ENCODE results near the gene TAMALIN. TPM values are rescaled to one million over a fixed set of nuclear protein-coding genes. Genes with fewer than 3 reads are reported as not detected.

Gene TAMALIN
- total and polyA plus RNA-seq, 10 donors = 25.5 to 141 (median 45.2) TPM

DNA sequence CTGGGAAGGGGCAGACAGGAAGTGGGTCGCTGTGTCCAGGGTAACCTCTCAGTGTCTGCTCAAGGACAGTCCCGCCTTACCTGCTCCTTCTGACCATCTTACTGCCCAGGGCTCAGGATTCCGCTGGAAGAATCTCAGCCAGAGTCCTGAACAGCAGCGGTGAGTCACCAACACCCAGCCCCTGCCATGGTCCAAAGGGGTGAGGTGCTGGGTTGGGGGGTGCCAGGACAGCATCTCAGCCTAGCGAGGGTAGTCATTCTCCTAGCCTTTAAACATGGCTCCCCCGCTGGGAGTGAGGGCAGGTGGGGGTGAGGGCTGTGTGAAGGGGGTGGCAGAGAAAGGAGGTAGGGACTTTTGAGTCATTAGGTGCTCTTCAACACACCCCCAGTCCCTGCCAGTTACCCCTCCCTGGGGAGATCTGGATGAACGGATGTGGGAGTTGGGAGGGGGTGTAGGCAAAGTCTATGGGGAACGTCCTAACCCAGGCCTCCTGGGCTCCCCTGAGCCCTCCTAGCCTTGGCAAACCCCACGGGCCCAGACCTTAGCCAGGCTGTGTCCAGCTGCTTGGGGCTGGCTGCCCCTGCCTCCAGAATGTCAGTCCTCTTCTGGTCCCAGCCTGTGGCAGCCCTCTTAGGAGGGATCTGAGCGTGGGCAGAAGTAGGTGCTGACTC is 2.5 kb downstream of the TAMALIN start:
- TF ChIP-seq, protein P1, sequence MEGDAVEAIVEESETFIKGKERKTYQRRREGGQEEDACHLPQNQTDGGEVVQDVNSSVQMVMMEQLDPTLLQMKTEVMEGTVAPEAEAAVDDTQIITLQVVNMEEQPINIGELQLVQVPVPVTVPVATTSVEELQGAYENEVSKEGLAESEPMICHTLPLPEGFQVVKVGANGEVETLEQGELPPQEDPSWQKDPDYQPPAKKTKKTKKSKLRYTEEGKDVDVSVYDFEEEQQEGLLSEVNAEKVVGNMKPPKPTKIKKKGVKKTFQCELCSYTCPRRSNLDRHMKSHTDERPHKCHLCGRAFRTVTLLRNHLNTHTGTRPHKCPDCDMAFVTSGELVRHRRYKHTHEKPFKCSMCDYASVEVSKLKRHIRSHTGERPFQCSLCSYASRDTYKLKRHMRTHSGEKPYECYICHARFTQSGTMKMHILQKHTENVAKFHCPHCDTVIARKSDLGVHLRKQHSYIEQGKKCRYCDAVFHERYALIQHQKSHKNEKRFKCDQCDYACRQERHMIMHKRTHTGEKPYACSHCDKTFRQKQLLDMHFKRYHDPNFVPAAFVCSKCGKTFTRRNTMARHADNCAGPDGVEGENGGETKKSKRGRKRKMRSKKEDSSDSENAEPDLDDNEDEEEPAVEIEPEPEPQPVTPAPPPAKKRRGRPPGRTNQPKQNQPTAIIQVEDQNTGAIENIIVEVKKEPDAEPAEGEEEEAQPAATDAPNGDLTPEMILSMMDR (IDR thresholded peaks at IDR 0.05 in 8 of 11, conservative IDR thresholded peaks at IDR 0.05 in 3 of 11) = no peak
- TF ChIP-seq POLR2AphosphoS5 (IDR thresholded peaks at IDR 0.05) (no peak), POLR2A (IDR thresholded peaks at IDR 0.05) (no peak)
- H3K4me3 ChIP-seq = peak overlapping the region; percentile 4 to 93 (median 68)
- intact Hi-C loops (cut with DNase I; ENCODE audit: low total_unique reads) = no loop called here
- peaks cover 0 to 47% (median 26%) of the 10 kb centered on the region in 6 donors for H3K36me3 ChIP-seq
- H3K27me3 ChIP-seq (replicated peaks in 1 of 7) = peaks cover 0 to 28% (median 5%) of the 10 kb centered on the region in 7 donors
- H3K9me3 ChIP-seq = no peaks in the 10 kb centered on the region
- WGBS, 5 donors = 47 to 73% (median 63%) methylated on average over 10 of the region's 10 CpGs
- H3K4me1 ChIP-seq = peaks cover 22 to 85% (median 62%) of the 10 kb centered on the region in 6 donors
- DNase-seq = no peak
- H3K27ac ChIP-seq = peak overlapping the region; percentile 48 to 97 (median 91)

DNA sequence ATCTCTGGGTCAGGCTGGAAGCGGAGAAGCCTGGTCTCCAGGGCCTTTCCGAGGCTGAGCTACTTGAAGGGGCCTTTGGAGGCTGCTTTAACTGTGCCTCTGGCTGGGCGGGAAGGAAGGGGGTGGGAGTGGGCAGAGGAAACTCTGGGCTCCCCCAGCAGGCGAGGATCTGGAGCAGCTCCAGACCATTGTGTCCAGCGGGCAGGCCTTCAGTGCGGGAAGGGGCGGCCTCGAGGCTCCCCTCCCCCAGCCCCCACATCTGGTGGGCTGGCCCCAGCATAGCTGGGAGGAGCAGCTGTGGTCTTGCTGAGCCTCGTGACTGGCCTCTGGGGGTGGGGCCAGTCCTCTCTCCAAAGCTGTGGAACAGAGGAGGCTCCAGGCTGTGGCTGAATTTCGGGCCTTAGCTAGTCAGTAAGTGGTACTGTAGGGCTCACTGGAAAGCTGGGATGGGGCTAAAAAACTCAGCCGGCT is 3.4 kb downstream of the TAMALIN start:
- 26 to 48% (median 39%) methylated on average over 9 to 11 of the region's 11 CpGs for WGBS, 5 donors
- H3K4me3 ChIP-seq = peak overlapping the region in 5 of 8 donors; percentile 21 to 93 (median 72)
- H3K27me3 ChIP-seq (replicated peaks in 1 of 7) = peaks cover 0 to 28% (median 5%) of the 10 kb centered on the region in 7 donors
- peaks cover 22 to 76% (median 58%) of the 10 kb centered on the region in 6 donors for H3K4me1 ChIP-seq
- peaks cover 0 to 55% (median 30%) of the 10 kb centered on the region in 6 donors for H3K36me3 ChIP-seq
- H3K27ac ChIP-seq = peak overlapping the region; percentile 48 to 97 (median 91)
- DNase-seq = peak; percentile 88
- intact Hi-C loops (cut with DNase I; ENCODE audit: low total_unique reads) = no loop called here
- H3K9me3 ChIP-seq = no peaks in the 10 kb centered on the region
- TF ChIP-seq, protein P1 (IDR thresholded peaks at IDR 0.05 in 8 of 11, conservative IDR thresholded peaks at IDR 0.05 in 3 of 11) = no peak
- peak; percentile 74 to 89 (median 87) for TF ChIP-seq POLR2AphosphoS5 (IDR thresholded peaks at IDR 0.05)
- no peak for TF ChIP-seq POLR2A (IDR thresholded peaks at IDR 0.05)

DNA sequence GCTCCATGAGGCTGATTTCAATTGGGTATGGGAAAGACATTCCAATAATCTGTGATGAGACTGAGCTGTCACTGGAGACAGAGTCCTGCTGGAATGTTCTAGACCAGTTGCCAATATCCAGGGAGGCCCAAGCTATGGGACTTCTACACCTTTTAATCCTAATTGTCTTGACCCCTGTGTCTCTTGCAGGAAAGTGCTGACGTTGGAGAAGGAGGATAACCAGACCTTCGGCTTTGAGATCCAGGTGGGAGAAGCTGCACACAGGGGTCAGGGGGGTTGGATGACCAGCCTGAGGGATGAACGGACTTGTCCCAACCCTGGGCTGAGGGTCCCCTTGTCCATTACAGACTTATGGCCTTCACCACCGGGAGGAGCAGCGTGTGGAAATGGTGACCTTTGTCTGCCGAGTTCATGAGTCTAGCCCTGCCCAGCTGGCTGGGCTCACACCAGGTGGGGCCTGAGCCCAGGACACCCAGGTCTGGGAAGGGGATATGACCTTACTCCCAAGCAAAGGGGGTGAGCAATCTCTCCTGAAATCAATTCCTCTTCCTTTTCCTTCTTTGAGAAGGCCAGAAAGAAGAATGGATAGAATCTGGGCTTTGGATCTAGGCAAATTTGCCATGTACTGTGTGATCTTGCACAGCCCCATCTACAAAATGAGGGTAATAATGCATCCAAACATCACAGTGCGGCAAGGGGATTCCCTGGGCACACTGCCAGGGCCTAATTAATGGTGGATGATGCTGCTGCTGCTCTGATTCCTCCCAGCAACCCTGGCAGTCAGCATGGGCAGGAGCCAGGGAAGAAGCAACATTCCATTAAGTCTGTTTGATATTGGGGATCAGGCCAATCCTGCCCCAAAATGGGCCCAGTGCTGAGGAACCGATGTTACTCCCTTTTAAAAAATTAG is 4.2 kb downstream of the TAMALIN start:
- Histone ChIP-seq H3K27ac (peak overlapping the region in 7 of 8 donors; percentile 73 to 97 (median 92)), H3K4me3 (peak overlapping the region in 4 of 8 donors; percentile 21 to 93 (median 77)), H3K9me3 (no peaks in the 10 kb centered on the region), H3K36me3 (peaks cover 0 to 63% (median 33%) of the 10 kb centered on the region in 6 donors), H3K27me3 (replicated peaks in 1 of 7) (peaks cover 0 to 23% (median 5%) of the 10 kb centered on the region in 7 donors), H3K4me1 (peaks cover 15 to 68% (median 53%) of the 10 kb centered on the region in 6 donors)
- WGBS, 5 donors = 52 to 77% (median 68%) methylated on average over 7 to 8 of the region's 8 CpGs
- no peak for DNase-seq
- TF ChIP-seq, protein P1 (IDR thresholded peaks at IDR 0.05 in 8 of 11, conservative IDR thresholded peaks at IDR 0.05 in 3 of 11) = no peak
- TF ChIP-seq POLR2AphosphoS5 (IDR thresholded peaks at IDR 0.05) = no peak
- TF ChIP-seq POLR2A (IDR thresholded peaks at IDR 0.05) = no peak
- intact Hi-C loops (cut with DNase I; ENCODE audit: low total_unique reads) = no loop called here

All from spleen (tissue), 11 donors.